ENCODE measurements around the gene LINGO4. TPM values are rescaled to one million over a fixed set of nuclear protein-coding genes. Genes with fewer than 3 reads are reported as not detected.

LINGO4 gene
- total RNA-seq, 6 donors from 2014 or later: 0.22 to 0.89 (median 0.61) TPM; not detected in 1

DNA sequence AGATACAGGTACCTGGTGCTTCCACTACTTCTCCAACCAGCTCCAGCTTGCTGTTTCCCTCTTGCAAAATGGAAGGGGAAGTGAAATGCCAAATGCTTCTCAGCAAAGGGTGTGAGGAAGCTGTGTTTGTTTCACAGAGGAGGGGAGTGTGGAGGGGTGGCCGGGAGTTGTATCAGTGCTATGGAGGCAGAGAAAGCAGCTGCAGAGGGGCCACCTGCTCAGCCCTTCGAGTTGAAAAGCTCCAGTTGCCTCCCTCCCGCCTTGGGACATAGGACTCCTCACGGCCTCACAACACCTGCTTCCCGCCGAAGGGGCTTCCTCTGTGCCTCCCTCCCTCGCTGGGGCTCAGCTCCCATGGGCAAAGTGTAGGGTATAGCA is 12.1 kb upstream of the LINGO4 start:
- H3K36me3 ChIP-seq: peaks cover 0 to 3% (median 0%) of the 10 kb centered on the region in 4 donors
- H3K27me3 ChIP-seq: no peaks in the 10 kb centered on the region
- no peak overlapping the region for H3K27ac ChIP-seq
- TF ChIP-seq POLR2A (IDR thresholded peaks at IDR 0.05) (no peak), EP300 (IDR thresholded peaks at IDR 0.05) (no peak), POLR2AphosphoS5 (IDR thresholded peaks at IDR 0.05) (no peak)
- TF ChIP-seq, protein P1, sequence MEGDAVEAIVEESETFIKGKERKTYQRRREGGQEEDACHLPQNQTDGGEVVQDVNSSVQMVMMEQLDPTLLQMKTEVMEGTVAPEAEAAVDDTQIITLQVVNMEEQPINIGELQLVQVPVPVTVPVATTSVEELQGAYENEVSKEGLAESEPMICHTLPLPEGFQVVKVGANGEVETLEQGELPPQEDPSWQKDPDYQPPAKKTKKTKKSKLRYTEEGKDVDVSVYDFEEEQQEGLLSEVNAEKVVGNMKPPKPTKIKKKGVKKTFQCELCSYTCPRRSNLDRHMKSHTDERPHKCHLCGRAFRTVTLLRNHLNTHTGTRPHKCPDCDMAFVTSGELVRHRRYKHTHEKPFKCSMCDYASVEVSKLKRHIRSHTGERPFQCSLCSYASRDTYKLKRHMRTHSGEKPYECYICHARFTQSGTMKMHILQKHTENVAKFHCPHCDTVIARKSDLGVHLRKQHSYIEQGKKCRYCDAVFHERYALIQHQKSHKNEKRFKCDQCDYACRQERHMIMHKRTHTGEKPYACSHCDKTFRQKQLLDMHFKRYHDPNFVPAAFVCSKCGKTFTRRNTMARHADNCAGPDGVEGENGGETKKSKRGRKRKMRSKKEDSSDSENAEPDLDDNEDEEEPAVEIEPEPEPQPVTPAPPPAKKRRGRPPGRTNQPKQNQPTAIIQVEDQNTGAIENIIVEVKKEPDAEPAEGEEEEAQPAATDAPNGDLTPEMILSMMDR (IDR thresholded peaks at IDR 0.05): no peak
- no peak overlapping the region for H3K4me3 ChIP-seq
- WGBS, 2 donors: 66 to 74% methylated on average over 6 to 7 of the region's 7 CpGs
- H3K9me3 ChIP-seq: no peaks in the 10 kb centered on the region
- DNase-seq (no peak), ATAC-seq (ENCODE audit: low FRiP score in 2 of 2) (no peak)
- peaks cover 0 to 13% (median 2%) of the 10 kb centered on the region in 4 donors for H3K4me1 ChIP-seq

DNA sequence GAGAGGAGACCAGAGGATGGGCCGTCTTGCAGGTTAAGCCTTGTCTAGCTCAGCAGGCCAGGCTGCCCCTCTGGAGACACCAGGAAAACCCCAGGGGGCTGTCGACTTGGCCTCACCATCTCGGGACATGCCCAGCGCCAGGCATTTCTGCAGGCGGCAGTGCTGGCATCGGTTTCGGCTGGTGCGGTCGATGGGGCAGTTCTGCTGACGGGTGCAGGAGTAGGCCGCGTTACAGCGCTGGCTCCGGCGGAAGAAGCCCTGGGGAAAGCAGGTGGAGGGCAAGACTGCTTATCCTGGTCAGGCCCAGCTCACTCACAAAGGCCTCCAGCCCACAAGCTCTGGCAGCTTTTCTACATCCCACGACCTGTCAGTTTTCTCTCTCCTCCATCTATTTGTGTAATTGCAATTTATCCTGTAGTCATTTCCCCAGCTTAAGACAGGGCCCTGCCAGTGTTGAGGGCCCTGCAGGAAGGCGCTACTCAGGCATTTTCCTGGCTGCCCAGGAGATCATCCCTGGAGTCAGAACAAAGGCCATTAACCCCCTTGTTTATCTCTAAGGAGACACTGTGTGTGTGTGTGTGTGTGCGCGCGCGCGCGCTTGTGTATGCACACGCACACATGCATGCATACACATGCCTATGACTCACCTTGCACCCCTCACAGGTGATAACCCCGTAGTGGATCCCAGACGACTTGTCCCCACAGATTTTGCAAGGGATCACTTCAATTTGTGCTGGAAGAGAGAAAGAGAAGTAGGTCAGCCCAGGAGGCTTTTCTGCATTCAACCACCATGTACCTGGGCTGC is 11.5 kb upstream of the LINGO4 start:
- peaks cover 0 to 13% (median 2%) of the 10 kb centered on the region in 4 donors for H3K4me1 ChIP-seq
- H3K27ac ChIP-seq: no peak overlapping the region
- DNase-seq (peak in 1 of 2 donors; percentile 57), ATAC-seq (ENCODE audit: low FRiP score in 2 of 2) (no peak)
- H3K27me3 ChIP-seq: no peaks in the 10 kb centered on the region
- H3K9me3 ChIP-seq: no peaks in the 10 kb centered on the region
- TF ChIP-seq EP300 (IDR thresholded peaks at IDR 0.05): no peak
- TF ChIP-seq, protein P1 (IDR thresholded peaks at IDR 0.05): no peak
- no peak for TF ChIP-seq POLR2A (IDR thresholded peaks at IDR 0.05)
- TF ChIP-seq POLR2AphosphoS5 (IDR thresholded peaks at IDR 0.05): no peak
- WGBS, 2 donors: 66 to 77% methylated on average over 14 to 26 of the region's 26 CpGs
- H3K4me3 ChIP-seq: no peak overlapping the region
- peaks cover 0 to 3% (median 0%) of the 10 kb centered on the region in 4 donors for H3K36me3 ChIP-seq

DNA sequence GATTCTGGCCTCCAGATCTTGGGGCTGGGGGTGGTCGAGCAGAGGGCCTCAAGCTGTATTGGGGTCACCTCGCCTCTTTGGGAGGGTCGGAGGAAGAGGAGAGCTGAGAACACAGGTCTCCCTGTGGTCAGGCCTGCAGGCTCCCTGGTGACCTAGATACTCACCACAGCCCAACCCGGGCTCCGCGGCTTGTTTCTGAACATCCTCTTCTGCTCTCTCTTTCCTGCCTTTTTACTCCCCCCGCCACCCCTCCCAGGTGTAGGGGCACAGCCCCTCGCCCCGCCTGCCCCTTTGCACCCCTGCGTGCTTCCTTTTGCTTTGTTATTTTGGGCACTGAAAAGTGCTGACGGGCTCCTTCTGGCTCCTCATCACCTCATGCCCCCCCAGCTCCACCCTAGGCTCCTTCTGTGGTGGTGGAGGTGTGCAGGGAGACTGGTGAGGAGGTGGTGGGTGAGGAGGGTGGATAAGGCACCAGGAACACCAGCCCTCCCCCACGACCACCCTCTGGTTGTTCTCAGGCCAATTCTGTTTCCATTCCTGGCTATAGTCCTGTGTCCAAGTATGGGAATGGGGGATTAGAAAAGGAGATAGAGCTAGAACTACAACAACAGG is 10.6 kb upstream of the LINGO4 start:
- Histone ChIP-seq H3K36me3 (peaks cover 0 to 3% (median 0%) of the 10 kb centered on the region in 4 donors), H3K27me3 (no peaks in the 10 kb centered on the region), H3K9me3 (no peaks in the 10 kb centered on the region), H3K27ac (peak overlapping the region in 2 of 4 donors; percentile 11 to 49), H3K4me1 (peaks cover 0 to 8% (median 2%) of the 10 kb centered on the region in 4 donors), H3K4me3 (no peak overlapping the region)
- no peak for DNase-seq
- 62 to 69% methylated on average over 12 of the region's 12 CpGs for WGBS, 2 donors
- ATAC-seq (ENCODE audit: low FRiP score in 2 of 2): no peak
- no peak for TF ChIP-seq EP300 (IDR thresholded peaks at IDR 0.05)
- TF ChIP-seq, protein P1 (IDR thresholded peaks at IDR 0.05): no peak
- no peak for TF ChIP-seq POLR2AphosphoS5 (IDR thresholded peaks at IDR 0.05)
- TF ChIP-seq POLR2A (IDR thresholded peaks at IDR 0.05): no peak

DNA sequence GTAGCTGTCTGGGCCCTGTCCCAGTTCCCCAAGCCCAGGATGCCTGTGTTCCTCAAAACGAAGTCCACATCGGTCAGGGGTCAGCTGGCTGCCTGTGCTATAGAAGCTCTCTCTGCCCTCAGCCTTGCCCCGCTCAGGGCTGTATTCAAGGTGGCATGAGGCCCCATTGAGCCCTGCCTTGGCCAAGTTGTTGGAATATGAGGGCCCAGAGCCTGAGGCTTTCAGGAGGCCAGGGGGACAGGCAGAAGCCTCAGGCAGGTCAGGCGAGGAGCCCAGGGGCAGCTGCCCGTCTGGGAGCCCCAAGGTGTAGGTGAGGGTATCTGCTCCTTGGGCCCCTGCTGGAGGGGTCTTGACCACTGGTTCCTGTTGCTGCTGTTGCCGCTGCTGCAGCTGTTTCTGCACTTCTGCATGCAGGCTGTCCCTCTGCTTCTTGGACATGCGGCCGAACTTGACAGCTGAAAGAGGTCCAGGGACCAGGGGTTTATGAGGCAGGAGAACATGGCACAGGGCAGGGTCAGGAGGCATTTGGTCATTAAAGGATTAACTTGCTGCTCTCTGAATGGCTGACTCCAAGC is 9.8 kb upstream of the LINGO4 start:
- H3K27ac ChIP-seq: peak overlapping the region in 2 of 4 donors; percentile 11 to 21
- no peaks in the 10 kb centered on the region for H3K4me1 ChIP-seq
- no peaks in the 10 kb centered on the region for H3K9me3 ChIP-seq
- TF ChIP-seq POLR2A (IDR thresholded peaks at IDR 0.05): no peak
- TF ChIP-seq, protein P1 (IDR thresholded peaks at IDR 0.05): no peak
- TF ChIP-seq EP300 (IDR thresholded peaks at IDR 0.05): no peak
- TF ChIP-seq POLR2AphosphoS5 (IDR thresholded peaks at IDR 0.05): no peak
- peaks cover 0 to 3% (median 0%) of the 10 kb centered on the region in 4 donors for H3K36me3 ChIP-seq
- WGBS, 2 donors: 90% methylated on average over 8 of the region's 8 CpGs; no CpG with 5 or more reads in 1 of the 2 donors
- DNase-seq: no peak
- no peak for ATAC-seq (ENCODE audit: low FRiP score in 2 of 2)
- no peaks in the 10 kb centered on the region for H3K27me3 ChIP-seq
- no peak overlapping the region for H3K4me3 ChIP-seq
